H1 (cell line): ENCODE measurements around the gene CTIF. TPM values are rescaled to one million over a fixed set of nuclear protein-coding genes. Genes with fewer than 3 reads are reported as not detected.

ENCODE experiments used
- EP300 ChIP-seq, 2 experiments: IDR thresholded peaks; 1 replicate in 1 of 2; 2 replicates in 1 of 2; pipeline ENCODE4 v1.6.1; 2011 to 2012; ENCODE audit warnings: low read depth in 2 of 2, low read length in 2 of 2, mild to moderate bottlenecking in 2 of 2, borderline replicate concordance in 1 of 2, inconsistent platforms in 1 of 2, moderate library complexity in 1 of 2
- HDAC2 ChIP-seq, 2 experiments: fragments of 300-600 bp in 1 of 2; sonication (generic) in 1 of 2; IDR thresholded peaks; 2 replicates each; pipeline ENCODE4 v1.6.1; 2011 to 2012; ENCODE audit warnings: low read depth in 2 of 2, low read length in 2 of 2, mild to moderate bottlenecking in 2 of 2, moderate library complexity in 2 of 2, borderline replicate concordance in 1 of 2, inconsistent platforms in 1 of 2
- RFX5 ChIP-seq: IDR thresholded peaks from 2 replicates; pipeline ENCODE4 v1.6.1; 2011; ENCODE audit warnings: low read depth, low read length, improper control_type of control experiment, borderline replicate concordance
- polyA plus RNA-seq, 7 experiments: library from polyadenylated mRNA; depleted of rRNA in 3 of 7; stranded (reverse) in 5 of 7; unstranded in 2 of 7; fragments of >200 nt in 5 of 7; fragments of 200-250 nt in 2 of 7; gene quantifications; 1 replicate in 5 of 7; 2 replicates in 1 of 7; 4 replicates in 1 of 7; pipeline versions ENCODE4 v1.2.1 to v1.2.3, GENCODE V29; 2011 to 2013; ENCODE audit warnings: missing spikeins in 2 of 7, mixed read lengths in 2 of 7
- total RNA-seq: library from RNA; stranded (reverse); fragmentation: NEBNext Ultra II Directional; extraction: Animal tissue kit (Norgen Biotek cat#: 25700); gene quantifications from 2 replicates; pipeline ENCODE4 v1.2.1, GENCODE V29; 2021

CTIF gene
- total and polyA plus RNA-seq, 2 of the 8 experiments (the other 6 are each of a cell fraction or from before 2014, with no cell fraction given), result 9.0 to 17.8 TPM

GRCh38 chr18:48877941-48878340, 339.1 kb downstream of the CTIF start (continued):
- TF ChIP-seq EP300 (IDR thresholded peaks at IDR 0.05; ENCODE audit: borderline replicate concordance in 1 of 2, low read depth in 2 of 2, low read length in 2 of 2) (no peak), HDAC2 (IDR thresholded peaks at IDR 0.05; ENCODE audit: borderline replicate concordance in 1 of 2, low read depth in 2 of 2, low read length in 2 of 2) (no peak), RFX5 (no peak)
